Measurements from ENCODE around the gene RARRES2.
A peak's percentile ranks its signal among the peaks of the same experiment; 100 is the strongest.

Gene RARRES2

DNA sequence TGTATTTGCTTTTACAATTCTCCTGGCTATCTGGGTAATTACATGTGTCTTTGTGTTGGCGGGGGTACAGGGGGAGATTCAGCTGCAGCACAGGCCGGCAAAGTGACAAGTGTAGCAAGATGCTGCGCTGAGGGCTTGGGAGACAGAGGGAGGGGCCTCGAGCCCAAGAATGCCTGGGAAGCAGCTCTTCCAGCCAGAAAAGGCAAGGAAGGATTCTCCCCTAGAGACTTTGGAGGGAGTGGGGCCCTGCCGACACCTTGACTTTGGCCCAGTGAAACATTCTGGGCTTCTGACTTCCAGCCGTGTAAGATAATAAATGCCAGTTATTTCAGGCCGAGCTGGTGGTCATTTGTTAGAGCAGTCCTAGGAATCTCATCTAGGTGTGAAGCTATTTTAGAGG, 20.0 kb upstream of the RARRES2 start:
- no peak for DNase-seq

DNA sequence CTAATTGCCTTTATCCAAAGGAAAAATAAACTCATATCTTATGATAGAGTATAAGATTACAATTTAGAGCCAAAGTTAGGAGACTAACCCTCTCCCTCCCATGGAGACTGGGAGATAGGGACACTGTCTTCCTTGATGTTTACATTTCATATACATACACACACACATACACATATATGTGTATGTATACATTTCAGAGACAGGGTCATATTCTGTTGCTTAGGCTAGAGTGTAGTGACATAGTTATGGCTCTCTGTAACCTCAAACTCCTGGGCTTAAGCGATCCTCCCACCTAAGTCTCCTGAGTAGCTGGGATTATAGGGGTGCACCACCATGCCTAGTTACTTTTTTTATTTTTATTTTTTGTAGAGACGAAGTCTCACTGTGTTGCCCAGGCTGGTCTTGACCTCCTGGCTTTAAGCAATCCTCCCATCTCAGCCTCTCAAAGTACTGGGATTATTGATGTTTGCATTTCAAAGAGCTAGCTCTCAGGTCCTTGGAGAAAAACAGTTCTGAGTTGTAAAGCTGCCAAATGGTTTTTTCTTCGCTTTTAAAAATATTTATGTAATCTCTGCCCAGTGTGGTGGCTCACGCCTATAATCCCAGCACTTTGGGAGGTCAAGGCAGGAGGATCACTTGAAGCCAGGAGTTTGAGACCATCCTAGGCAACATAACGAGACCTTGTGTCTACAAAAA, 19.1 kb upstream of the RARRES2 start:
- DNase-seq = no peak

DNA sequence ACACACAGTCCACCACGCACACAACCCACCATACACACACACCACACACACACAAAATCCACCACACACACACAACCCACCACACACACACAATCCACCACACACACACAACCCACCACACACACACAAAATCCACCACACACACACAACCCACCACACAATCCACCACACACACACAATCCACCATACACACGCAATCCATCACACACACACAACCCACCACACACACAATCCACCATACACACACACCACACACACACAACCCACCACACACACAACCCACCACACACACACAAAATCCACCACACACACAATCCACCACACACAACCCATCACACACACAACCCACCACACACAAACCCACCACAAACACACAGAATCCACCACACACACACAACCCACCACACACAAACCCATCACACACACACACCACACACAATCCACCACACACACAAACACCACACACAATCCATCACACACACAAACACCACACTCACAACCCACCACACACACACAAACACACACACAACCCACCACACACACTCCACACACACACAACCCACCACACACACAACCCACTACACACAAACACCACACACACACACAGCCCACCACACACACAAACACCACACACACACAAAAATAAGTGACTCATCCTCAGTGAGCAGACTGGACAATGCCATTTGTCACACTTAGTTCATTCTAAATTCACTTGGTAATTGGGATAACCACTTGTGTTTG, 18.4 kb upstream of the RARRES2 start:
- no peak for DNase-seq

DNA sequence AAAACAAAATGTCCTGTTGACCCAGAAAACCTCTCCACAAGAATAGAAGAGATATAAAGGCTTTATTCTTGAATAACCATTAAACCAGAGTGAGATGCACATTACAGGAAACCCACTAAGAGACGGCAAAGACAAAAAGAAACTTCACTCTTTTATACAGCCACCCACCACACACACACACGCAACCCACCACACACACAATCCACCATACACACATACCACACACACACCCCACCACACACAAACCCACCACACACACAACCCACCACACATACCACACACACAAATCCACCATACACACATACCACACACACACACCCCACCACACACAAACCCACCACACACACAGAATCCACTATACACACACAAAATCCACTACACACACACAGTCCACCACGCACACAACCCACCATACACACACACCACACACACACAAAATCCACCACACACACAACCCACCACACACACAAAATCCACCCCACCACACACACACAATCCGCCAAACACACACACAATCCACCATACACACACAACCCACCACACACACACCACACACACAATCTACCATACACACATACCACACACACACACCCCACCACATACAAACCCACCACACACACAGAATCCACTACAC, 17.7 kb upstream of the RARRES2 start:
- no peak for DNase-seq

DNA sequence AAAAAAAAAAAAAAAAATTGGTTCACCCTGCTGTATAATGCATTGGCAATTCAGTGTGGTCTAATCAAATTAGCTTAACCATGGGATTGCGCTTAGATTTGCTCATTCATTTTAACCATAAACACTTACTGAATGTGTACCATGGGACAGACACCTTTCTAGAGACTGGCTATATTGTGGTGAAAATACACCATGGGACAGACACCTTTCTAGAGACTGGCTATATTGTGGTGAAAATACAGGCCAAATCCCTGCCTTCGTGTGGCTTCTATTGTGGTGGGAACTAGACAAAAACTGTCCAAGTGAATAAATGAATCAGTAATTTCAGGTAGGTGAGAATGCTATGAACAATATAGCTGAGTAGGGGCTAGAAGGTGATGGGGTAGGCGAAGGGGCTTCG, 17.0 kb upstream of the RARRES2 start:
- no peak for DNase-seq

DNA sequence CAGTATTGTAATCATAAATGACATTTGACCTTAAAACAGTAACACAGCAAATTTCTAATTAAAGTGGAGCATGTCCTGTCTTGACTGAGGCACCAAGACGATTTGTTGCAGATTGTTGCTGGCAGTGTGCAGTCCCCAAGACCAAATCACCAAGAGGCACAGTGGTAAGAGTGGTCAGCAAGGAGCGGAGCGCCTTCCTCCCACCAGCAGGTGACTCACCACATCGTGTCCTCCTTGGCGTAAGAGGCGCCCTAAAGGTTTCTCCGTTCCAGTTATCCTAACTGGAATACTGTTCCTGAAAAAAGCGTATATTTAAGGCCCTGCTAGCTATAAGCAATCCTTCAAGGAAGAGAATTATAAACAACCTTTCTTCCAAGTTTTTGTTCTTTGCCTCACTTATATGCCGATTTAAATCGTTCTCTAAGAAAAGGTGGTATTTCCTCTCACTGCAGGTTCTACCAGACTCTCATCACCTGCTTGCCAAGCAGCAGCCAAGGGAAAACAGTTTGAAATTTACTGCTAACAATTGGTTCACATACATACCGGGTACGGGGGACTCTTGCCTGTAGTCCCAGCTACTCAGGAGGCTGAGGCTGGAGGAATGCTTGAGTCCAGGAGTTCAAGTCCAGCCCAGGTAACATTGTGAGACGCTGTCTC, 16.5 kb upstream of the RARRES2 start:
- DNase-seq = no peak

DNA sequence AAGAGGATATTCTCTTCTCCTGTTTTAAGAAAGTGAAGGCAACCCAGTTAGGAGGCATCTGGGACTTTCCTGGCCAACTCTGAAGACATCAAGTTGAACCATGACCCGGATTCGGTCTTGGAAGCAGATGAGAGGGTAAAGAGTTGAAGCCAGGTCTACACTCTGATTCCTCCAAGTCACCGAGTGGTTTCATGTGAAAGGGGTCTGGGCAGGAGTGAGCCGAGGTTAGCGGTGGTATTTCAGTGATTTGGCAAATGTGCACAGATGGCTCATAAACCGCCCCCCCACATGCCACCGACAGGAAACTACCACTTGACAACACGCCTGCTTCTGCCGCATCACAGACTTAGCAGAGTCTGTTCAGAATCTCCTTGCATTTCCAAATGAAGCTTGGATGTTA, 15.8 kb upstream of the RARRES2 start:
- DNase-seq = peak; percentile 60

DNA sequence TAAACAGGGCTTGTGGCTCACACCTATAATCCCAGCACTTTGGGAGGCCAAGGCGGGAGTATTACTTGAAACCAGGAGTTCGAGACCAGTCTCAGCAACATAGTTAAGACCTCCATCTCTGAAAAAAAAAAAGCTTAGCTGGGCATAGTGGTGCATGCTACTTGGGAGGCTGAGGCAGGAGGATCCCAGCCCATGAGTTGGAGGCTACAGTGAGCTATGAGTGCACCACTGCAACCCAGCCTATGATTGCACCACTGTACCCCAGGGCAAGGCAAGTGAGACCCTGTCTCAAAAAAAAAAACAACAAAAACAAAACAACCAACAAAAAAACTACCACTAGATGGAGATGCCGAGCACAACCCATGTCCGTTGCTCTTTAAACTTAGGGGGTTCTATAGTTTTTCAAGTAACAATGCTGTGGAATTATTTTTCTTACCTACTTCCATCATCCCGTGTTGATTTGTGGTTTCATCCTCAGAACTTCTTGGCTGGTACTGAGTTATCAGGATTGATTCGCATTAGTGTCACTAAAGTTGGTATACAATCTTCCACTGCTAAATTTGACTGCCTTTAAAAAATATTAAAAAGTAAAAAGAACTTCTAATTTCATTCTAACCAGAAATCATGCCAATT, 15.0 kb upstream of the RARRES2 start:
- DNase-seq = peak; percentile 41

DNA sequence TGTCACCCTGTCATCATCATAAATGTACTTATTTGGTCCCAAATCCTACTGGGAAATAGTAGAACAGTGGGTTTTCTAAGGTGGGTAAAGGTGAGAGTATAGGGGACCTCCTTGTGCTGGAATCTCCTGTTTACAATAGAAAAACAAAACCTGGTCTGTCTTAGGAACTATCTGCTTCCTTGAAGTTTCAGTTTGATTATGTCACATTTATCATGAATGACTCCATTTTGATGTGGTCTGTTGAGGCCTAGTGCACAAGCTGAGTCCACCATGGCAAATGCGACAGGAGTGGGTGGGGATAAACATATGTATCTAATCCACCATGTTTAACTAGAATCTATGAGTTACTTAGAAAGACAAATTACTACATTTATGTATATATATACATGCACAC, 14.2 kb upstream of the RARRES2 start:
- no peak for DNase-seq

DNA sequence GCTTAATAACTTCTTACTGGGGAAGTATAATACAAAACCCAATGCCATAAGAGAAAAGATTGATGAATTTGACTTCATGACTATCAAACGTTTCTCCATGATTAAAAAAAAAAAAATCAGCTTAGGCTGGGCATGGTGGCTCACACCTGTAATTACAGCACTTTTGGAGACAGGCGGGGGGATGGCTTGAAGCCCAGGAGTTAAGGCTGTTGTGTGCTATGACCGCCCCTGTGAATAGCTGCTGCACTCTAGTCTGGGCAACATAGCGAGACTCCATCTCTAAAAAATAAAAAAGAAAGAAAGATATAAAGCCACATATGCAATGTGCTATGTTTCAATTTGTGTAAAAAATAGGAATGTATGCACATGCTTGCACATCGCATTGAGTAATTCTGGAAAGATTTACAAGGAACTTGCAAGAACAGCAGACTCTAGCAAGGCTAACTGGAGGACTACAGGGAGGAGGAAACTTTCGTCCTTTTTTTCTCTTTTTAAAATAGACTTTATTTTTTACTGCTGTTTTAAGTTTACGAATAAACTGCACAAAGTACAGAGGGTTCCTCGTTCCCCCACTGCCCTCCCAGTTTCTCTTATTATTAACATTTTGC, 10.3 kb upstream of the RARRES2 start:
- DNase-seq = no peak

DNA sequence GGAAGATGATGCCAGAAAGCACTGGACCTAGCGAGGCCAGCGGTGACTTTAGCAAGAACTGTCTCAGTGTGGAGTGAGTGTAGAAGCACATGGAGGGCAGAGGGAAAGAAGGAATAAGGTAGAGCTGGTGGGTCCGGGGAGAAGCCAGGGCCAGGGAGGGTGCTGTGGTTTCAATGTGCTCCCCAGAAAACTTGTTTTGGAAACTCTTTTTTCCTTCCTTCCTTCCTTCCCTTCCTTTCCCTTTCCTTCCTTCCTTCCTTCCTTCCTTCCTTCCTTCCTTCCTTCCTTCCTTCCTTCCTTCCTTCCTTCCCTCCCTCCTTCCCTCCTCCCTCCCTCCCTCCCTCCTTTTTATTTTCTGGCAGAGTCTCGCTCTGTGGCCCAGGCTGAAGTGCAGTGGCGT, 5.5 kb upstream of the RARRES2 start:
- no peak for DNase-seq

DNA sequence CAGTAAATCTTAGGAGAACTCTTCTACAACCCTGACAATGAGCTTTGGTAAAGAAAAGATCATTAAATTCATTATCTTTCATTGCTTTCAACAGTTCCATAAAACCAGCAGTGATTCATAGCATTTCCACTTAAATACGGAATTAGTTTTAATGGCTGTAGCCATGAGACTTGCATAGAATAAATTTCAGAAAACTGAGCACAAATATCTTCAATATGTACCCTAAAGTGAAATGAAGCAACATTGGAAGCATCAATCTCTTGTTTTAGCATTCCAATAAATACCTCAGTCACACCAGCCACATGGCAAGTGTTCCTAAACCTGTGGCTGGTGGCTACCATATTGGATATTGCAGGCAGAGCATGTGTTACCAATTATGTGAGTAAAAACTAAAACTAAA, 3.6 kb upstream of the RARRES2 start:
- no peak for DNase-seq

DNA sequence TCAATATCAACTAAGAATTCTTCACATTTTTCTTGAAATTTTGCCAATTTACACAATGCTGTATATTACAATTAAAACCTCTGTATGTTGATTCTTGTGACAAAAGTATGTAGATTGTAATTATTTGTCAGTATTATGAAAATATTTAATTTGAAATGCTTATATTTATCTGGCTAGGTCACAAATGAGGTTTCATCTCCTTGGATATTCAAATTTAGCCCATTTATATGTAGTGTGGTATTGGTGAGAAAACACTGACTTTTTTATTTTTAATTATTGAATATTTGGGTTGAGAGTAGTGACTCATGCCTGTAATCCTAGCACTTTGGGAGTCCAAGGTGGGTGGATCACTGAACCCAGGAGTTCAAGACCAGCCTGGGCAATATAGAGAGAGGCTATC, 2.9 kb upstream of the RARRES2 start:
- DNase-seq = no peak

DNA sequence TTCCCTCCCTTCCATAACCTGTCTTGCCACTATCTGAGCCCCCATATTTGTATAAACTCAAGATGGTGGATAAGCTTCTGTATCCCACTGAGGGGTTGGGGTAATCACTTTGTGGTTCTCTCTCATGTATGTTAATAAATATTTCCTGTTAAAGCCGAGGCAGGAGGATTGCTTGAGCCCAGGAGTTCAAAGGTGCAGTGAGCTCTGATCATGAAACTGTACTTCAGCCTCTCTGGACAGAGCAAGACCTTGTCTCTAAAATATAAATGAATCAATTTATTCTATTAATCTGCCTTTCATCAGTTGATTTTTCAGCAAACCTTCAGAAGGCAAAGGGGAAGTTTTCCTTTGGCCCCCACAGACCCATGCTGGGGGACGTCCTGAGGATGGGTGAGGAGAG, 1.8 kb upstream of the RARRES2 start:
- DNase-seq = no peak

DNA sequence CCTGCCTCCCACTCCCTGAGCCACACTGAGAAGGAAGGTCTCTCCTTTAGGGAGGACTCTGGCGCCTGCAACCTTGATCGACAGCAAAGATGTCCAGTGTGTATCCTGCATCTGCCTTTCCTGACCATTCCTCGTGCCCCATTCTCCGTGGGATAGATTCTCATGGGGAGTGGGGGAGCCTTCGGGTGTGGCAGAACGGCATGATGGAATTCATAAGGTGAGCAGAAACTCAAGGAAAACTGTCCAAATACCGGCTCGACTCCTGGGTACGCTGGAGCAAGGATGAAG, 636 bp upstream of the RARRES2 start:
- no peak for DNase-seq

DNA sequence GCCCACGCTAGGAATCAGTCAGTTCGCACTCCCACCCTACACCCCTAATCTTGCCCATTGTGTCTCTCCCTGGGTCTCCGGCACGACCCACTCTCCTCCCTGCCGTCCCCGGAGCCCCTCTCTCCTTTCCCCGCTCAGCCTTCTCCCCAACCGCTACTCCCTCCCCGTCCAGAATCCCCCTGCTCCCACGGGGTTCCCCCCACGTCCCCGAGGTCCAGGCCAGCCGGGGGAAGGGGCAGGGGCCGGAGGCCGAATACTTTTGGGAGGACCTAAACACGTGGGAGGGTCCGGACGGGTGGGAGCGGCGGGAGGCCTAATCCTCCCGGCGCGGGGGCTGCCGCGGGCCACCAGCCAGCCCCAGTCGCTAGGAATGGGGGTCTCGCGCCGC, 560 bp downstream of the RARRES2 start:
- no peak for DNase-seq

DNA sequence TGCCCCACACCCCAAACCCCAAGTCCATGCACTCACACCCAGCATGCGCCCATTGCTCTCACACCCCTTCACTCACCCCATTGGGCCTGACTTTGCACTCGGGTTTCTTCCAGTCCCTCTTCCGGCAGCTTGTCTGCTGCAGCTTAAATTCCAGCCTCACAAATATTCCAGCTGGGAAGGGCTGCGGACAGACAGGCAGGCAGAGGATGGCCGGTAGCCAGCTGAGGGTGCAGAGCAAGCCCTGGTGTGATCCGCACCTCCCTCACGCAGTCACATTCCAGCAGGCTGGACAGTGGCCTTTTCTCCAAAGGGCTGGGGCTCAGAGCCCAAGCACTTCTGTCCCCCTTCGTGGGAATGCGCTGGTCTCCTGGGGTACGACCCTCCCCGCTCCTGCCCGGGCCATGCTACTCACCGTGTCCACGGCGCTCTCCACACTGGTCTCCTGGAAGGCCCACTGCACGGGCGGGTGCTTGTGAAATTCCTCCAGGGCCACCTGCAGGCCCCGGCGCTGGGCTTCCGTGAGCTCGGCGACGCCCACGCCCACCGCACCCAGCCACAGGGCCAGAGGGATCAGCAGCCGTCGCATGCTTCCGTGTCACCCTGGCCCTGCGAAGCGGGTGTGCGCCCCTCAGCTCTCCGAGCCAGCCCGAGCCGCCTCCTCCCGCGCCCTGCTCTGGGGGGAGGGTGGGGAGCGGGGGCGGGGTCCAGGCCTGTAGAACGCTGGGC, 1.2 kb downstream of the RARRES2 start:
- DNase-seq = no peak

DNA sequence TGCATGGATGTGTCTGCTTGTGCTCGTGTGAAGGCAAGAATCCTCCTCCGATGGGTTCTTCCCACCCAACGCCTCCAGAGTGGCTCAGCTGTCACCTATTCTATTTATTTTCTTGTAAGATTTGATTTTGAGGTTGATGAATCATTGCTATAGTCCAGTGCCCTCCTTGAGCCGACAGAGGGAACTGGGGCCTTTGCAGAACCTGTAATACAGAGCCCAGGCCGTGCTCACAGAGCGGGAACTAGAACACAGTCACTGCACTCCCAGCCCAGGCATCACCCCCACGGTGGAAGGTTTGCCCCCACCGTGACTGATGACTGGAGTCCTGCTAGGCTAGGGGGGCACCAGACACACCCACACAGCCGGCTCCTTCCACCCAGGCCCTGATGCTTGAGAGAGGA, 2.0 kb downstream of the RARRES2 start:
- no peak for DNase-seq

DNA sequence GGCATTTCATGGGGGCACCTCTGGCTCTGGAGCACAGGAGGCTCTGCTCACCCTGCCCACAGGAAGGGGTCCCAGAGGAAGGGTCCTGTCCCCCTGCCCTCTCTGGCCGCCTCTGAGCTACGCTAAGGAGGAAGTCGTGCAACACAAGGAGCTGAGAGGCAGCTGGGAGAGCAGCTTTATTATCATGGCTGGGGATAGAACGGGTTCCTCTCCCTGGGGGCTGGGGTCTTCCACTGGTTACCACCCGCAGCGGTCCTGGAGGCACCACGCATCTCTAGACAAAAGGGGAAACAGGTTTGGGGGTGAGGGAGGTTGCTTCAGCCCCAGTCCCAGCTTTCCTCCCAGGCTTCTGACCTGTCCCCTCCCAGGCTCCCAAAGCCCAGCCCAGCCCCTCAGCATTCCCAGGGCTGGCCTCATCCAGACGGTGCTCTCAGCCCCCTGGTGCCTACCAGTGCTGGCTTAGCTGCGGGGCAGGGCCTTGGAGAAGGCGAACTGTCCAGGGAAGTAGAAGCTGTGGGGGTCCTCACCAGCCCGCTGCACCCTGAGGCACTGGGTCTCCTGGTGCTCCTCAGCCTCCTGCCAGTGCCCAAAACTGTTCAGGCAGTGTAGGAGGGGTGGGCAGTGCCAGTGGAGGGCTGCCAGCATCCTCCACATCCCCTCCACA, 3.1 kb downstream of the RARRES2 start:
- DNase-seq = no peak

DNA sequence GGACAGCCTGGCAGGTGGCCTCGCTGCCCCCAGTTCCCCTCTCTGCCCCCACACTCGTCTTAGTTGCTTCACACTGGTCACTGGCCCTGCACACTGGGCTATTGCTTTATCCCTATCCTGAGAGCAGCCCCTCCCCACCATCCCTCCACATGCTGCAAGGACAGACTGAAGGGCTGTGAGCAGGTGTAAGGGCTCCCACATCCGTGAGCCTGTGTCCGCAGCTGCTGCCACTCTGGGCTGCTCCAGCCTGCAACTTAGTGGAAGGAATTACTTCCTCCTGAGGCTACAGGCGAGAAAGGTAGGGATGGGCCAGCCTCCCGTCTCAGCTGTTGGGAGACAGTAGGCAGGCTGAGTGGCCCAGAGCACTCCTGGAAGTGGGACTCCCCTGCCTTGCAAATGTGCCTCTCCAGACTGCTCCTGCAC, 3.8 kb downstream of the RARRES2 start:
- DNase-seq = no peak

DNA sequence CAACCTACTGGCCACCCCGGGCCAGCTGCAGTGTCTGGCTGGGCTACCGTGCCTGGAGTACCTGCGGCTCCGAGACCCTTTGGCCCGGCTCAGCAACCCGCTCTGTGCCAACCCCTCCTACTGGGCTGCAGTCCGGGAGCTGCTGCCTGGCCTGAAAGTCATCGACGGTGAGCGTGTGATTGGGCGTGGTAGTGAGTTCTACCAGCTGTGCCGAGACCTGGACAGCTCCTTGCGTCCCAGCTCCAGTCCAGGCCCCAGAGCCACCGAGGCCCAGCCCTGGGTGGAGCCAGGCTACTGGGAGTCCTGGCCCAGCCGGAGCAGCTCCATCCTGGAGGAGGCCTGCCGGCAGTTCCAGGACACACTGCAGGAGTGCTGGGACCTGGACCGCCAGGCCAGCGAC, 4.2 kb downstream of the RARRES2 start:
- DNase-seq = no peak

DNA sequence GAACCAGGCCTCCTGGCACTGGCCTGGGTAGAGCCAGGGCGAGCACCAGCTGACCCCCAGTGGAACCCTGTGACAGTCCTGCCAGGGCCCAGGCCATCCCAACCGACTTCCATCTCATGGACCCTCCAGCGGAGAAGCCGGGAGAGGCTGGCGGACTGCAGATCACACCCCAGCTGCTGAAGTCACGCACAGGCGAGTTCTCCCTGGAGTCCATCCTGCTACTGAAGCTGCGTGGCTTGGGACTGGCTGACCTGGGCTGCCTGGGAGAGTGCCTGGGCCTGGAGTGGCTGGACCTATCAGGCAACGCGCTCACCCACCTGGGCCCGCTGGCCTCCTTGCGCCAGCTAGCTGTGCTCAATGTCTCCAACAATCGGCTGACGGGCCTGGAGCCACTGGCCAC, 4.7 kb downstream of the RARRES2 start:
- DNase-seq = no peak

Data from activated CD4-positive, alpha-beta T cell treated with anti-CD3 and anti-CD28 coated beads, Interleukin-10, Interleukin-2, amounts not matched to agents 100 ng/mL and 50 ng/mL, durations not matched to agents 16 hours and 8 hours (primary cell).